ENCODE results near the gene DAGLA. TPM values are rescaled to one million over a fixed set of nuclear protein-coding genes. Genes with fewer than 3 reads are reported as not detected.

The DAGLA gene
- total RNA-seq, 1 experiment from 2014 or later, result 4.5 TPM

DNA sequence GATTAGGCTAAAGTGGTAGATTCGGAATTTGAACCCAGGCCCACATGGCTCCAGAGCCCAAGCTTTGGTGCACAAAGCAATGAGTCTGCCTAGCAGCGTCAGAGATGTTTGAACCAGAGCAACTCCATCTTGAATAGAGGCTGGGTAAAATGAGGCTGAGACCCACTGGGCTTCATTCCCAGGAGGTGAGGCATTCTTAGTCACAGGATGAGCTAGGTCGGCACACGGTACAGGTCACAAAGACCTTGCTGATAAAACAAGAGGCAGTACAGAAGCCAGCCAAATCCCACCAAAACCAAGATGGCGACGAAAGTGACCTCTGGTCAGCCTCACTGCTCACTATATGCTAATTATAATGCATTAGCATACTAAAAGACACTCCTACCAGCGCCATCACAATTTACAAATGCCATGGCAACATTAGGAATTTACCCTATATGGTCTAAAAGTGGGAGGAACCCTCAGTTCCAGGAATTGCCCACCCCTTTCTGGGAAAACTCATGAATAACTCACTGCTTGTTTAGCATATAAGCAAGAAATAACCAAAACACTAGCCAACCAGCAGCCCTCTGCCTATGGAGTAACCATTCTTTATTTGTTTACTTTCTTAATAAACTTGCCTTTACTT, 40.3 kb upstream of the DAGLA start:
- Histone ChIP-seq H4K91ac (ENCODE audit: insufficient read length, low read depth, low read length) (no peak overlapping the region), H3K23me2 (ENCODE audit: insufficient read length, low read depth, low read length, poor library complexity, severe bottlenecking) (no peaks in the 10 kb centered on the region), H2BK5ac (ENCODE audit: insufficient read length, low read length) (no peak overlapping the region), H3K18ac (ENCODE audit: insufficient read length, low read depth, low read length) (peak overlapping the region; percentile 79), H2BK15ac (ENCODE audit: low read depth, low read length) (no peak overlapping the region), H3K79me2 (ENCODE audit: insufficient read depth, low read length) (no peaks in the 10 kb centered on the region), H3K27ac (ENCODE audit: insufficient read length, low read depth, low read length) (no peak overlapping the region), H3K79me1 (ENCODE audit: insufficient read depth, low read depth, low read length, poor library complexity, severe bottlenecking) (no peaks in the 10 kb centered on the region), H3K56ac (ENCODE audit: insufficient read length, low read depth, low read length) (no peak overlapping the region), H3T11ph (ENCODE audit: low read length) (peak overlapping the region; percentile 79), H2BK20ac (ENCODE audit: low read depth, low read length, poor library complexity, severe bottlenecking) (no peak overlapping the region), H2AK5ac (ENCODE audit: insufficient read length, low read length) (peak overlapping the region; percentile 42), H3K14ac (ENCODE audit: insufficient read depth, low read length) (no peak overlapping the region; the same call in 1 of the 2 replicates), H2BK12ac (ENCODE audit: insufficient read length, low read depth, low read length) (peak overlapping the region; percentile 69), H2BK120ac (ENCODE audit: low read depth, low read length, poor library complexity, severe bottlenecking) (no peak overlapping the region), H4K8ac (replicated peaks; ENCODE audit: insufficient read length, low read depth, low read length) (peak overlapping the region; percentile 78), H2AFZ (ENCODE audit: low read length) (no peak overlapping the region), H4K5ac (ENCODE audit: insufficient read length, low read depth, low read length) (peak overlapping the region; percentile 36), H3K4me2 (ENCODE audit: insufficient read depth, insufficient read length, low read length) (no peak overlapping the region), H3K9ac (ENCODE audit: extremely low read depth, insufficient read length, low read length) (no peak overlapping the region), H3K27me3 (ENCODE audit: insufficient read depth, low read length) (no peaks in the 10 kb centered on the region), H4K20me1 (ENCODE audit: control insufficient read depth, insufficient read depth, insufficient read length) (no peaks in the 10 kb centered on the region), H3K4me1 (ENCODE audit: insufficient read depth, low read length) (no peaks in the 10 kb centered on the region; the same call in 1 of the 2 replicates), H3K23ac (ENCODE audit: insufficient read length, low read depth, low read length) (no peak overlapping the region), H3K9me3 (ENCODE audit: control insufficient read depth, low read depth, low read length) (no peaks in the 10 kb centered on the region), H3K4ac (ENCODE audit: low read depth, low read length) (no peak overlapping the region)
- no peak overlapping the region for H3K27ac Mint-ChIP-seq
- TF ChIP-seq, protein P1, sequence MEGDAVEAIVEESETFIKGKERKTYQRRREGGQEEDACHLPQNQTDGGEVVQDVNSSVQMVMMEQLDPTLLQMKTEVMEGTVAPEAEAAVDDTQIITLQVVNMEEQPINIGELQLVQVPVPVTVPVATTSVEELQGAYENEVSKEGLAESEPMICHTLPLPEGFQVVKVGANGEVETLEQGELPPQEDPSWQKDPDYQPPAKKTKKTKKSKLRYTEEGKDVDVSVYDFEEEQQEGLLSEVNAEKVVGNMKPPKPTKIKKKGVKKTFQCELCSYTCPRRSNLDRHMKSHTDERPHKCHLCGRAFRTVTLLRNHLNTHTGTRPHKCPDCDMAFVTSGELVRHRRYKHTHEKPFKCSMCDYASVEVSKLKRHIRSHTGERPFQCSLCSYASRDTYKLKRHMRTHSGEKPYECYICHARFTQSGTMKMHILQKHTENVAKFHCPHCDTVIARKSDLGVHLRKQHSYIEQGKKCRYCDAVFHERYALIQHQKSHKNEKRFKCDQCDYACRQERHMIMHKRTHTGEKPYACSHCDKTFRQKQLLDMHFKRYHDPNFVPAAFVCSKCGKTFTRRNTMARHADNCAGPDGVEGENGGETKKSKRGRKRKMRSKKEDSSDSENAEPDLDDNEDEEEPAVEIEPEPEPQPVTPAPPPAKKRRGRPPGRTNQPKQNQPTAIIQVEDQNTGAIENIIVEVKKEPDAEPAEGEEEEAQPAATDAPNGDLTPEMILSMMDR (conservative IDR thresholded peaks at IDR 0.05), result no peak
- no peaks in the 10 kb centered on the region for H3K36me3 Mint-ChIP-seq (ENCODE audit: insufficient read depth in 1 of 3, low read depth in 3 of 3)
- peaks cover 1% of the 10 kb centered on the region; the same call in 1 of the 2 replicates for H3K27me3 Mint-ChIP-seq (ENCODE audit: low read depth)
- no peaks in the 10 kb centered on the region for H3K9me3 Mint-ChIP-seq
- WGBS (ENCODE audit: extremely low coverage, insufficient read length, low lambda C conversion rate), result no CpG with 5 or more reads among the region's 7 CpGs
- H3K4me3 Mint-ChIP-seq, result no peak overlapping the region
- H3K4me1 Mint-ChIP-seq, result peaks cover 14 to 15% of the 10 kb centered on the region in 2 experiments
- no peak for DNase-seq

All from H9 (cell line).